ENCODE measurements around the gene ACTL7A.

Gene ACTL7A

GRCh38 chr9:108854641-108855528 lies 7.2 kb upstream of the ACTL7A start:
- TF ChIP-seq, protein P1, sequence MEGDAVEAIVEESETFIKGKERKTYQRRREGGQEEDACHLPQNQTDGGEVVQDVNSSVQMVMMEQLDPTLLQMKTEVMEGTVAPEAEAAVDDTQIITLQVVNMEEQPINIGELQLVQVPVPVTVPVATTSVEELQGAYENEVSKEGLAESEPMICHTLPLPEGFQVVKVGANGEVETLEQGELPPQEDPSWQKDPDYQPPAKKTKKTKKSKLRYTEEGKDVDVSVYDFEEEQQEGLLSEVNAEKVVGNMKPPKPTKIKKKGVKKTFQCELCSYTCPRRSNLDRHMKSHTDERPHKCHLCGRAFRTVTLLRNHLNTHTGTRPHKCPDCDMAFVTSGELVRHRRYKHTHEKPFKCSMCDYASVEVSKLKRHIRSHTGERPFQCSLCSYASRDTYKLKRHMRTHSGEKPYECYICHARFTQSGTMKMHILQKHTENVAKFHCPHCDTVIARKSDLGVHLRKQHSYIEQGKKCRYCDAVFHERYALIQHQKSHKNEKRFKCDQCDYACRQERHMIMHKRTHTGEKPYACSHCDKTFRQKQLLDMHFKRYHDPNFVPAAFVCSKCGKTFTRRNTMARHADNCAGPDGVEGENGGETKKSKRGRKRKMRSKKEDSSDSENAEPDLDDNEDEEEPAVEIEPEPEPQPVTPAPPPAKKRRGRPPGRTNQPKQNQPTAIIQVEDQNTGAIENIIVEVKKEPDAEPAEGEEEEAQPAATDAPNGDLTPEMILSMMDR (conservative IDR thresholded peaks at IDR 0.05; ENCODE audit: low read depth, low read length) = no peak
- no peaks in the 10 kb centered on the region for H3K27me3 ChIP-seq (ENCODE audit: insufficient read depth, low read depth)
- no peak overlapping the region for H3K27ac ChIP-seq
- no peaks in the 10 kb centered on the region for H4K20me1 ChIP-seq (ENCODE audit: insufficient read depth)
- no peak overlapping the region for H3K4me3 ChIP-seq (IDR thresholded peaks at IDR 0.05; ENCODE audit: insufficient read depth, low read depth, low read length)
- H3K4me1 ChIP-seq (ENCODE audit: low read depth, poor library complexity, severe bottlenecking) = no peaks in the 10 kb centered on the region
- no peaks in the 10 kb centered on the region for H3K36me3 ChIP-seq (ENCODE audit: insufficient read depth)
- H2AFZ ChIP-seq (ENCODE audit: low read depth) = no peak overlapping the region
- no peak overlapping the region for H3K4me2 ChIP-seq
- H3K9ac ChIP-seq = no peak overlapping the region
- H3K79me2 ChIP-seq (ENCODE audit: insufficient read depth, low read depth) = no peaks in the 10 kb centered on the region

DNA sequence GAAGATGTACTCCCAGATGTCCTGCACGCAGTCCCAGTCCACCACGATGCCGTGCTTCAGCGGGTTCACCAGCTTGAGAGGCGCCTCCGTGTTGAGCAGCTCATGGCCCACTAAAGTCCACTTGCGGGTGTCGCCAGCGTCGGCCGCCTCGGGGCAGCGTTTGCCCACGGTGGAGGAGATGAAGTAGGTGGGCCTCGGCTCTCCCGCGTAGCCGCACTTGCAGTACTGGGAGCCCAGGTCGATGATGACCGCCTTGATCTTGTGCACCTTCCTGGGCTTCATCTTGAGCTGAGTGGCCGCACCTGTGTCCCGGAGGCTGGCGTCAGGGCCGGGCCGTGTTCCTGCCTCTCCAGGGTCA lies 6.6 kb upstream of the ACTL7A start:
- Histone ChIP-seq H3K27ac (no peak overlapping the region), H3K27me3 (ENCODE audit: insufficient read depth, low read depth) (no peaks in the 10 kb centered on the region), H2AFZ (ENCODE audit: low read depth) (no peak overlapping the region), H3K79me2 (ENCODE audit: insufficient read depth, low read depth) (no peaks in the 10 kb centered on the region), H3K4me1 (ENCODE audit: low read depth, poor library complexity, severe bottlenecking) (no peaks in the 10 kb centered on the region), H3K4me2 (no peak overlapping the region), H3K9ac (no peak overlapping the region), H3K4me3 (IDR thresholded peaks at IDR 0.05; ENCODE audit: insufficient read depth, low read depth, low read length) (no peak overlapping the region), H4K20me1 (ENCODE audit: insufficient read depth) (no peaks in the 10 kb centered on the region), H3K36me3 (ENCODE audit: insufficient read depth) (no peaks in the 10 kb centered on the region)
- TF ChIP-seq, protein P1 (conservative IDR thresholded peaks at IDR 0.05; ENCODE audit: low read depth, low read length) = no peak

- no peak within 1 kb of the TSS for H3K9ac ChIP-seq
- no peaks in the 10 kb centered on the region for H3K36me3 ChIP-seq (ENCODE audit: insufficient read depth)
- no peaks in the 10 kb centered on the region for H3K4me1 ChIP-seq (ENCODE audit: low read depth, poor library complexity, severe bottlenecking)
- no peaks in the 10 kb centered on the region for H3K27me3 ChIP-seq (ENCODE audit: insufficient read depth, low read depth)
- no peaks in the 10 kb centered on the region for H4K20me1 ChIP-seq (ENCODE audit: insufficient read depth)
- H3K4me3 ChIP-seq (IDR thresholded peaks at IDR 0.05; ENCODE audit: insufficient read depth, low read depth, low read length) = no peak within 1 kb of the TSS
- no peak within 1 kb of the TSS for H2AFZ ChIP-seq (ENCODE audit: low read depth)
- no peak within 1 kb of the TSS for H3K27ac ChIP-seq
- TF ChIP-seq, protein P1 (conservative IDR thresholded peaks at IDR 0.05; ENCODE audit: low read depth, low read length) = no peak
- H3K79me2 ChIP-seq (ENCODE audit: insufficient read depth, low read depth) = no peaks in the 10 kb centered on the region
- no peak within 1 kb of the TSS for H3K4me2 ChIP-seq
Measured at GRCh38 chr9:108855888-108856287, 6.2 kb upstream of the ACTL7A start, which contains the start of gene ACTL7B. ACTL7B (minus strand) TSS chr9:108855986; CDS start chr9:108855930, 56 bp downstream.

DNA sequence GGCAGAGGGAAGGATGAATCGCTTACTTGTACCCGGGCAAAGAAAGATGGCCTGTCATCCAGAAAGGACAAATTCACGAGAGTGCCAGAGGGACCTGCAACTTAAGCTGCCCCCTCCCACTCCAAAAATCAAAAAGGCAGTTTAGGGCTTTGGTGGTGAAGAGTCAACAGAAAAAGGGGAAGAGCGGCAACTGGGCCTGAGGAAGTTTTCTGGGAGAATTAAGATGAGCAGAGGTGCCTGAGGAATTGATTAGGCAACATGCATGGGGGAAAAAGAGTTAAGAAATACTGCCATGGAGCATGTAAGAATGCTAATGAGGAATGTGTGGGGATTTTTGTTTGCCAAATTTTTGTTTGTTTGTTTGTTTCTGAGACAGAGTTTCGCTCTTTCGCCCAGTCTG lies 4.5 kb upstream of the ACTL7A start:
- Histone ChIP-seq H3K4me2 (no peak overlapping the region), H4K20me1 (ENCODE audit: insufficient read depth) (no peaks in the 10 kb centered on the region), H3K79me2 (ENCODE audit: insufficient read depth, low read depth) (no peaks in the 10 kb centered on the region), H3K36me3 (ENCODE audit: insufficient read depth) (no peaks in the 10 kb centered on the region), H3K4me3 (IDR thresholded peaks at IDR 0.05; ENCODE audit: insufficient read depth, low read depth, low read length) (no peak overlapping the region), H3K27me3 (ENCODE audit: insufficient read depth, low read depth) (no peaks in the 10 kb centered on the region), H3K27ac (no peak overlapping the region), H3K9ac (no peak overlapping the region), H2AFZ (ENCODE audit: low read depth) (no peak overlapping the region), H3K4me1 (ENCODE audit: low read depth, poor library complexity, severe bottlenecking) (no peaks in the 10 kb centered on the region)
- TF ChIP-seq, protein P1 (conservative IDR thresholded peaks at IDR 0.05; ENCODE audit: low read depth, low read length) = no peak

All from KMS-11 (cell line).